Measurements from ENCODE around the gene WASF2. TPM values are rescaled to one million over a fixed set of nuclear protein-coding genes. Genes with fewer than 3 reads are reported as not detected.

WASF2 gene
- total and polyA plus RNA-seq, 2 of the 13 experiments (the other 11 are each of a cell fraction or from before 2014, with no cell fraction given): 10.4 to 27.7 TPM

DNA sequence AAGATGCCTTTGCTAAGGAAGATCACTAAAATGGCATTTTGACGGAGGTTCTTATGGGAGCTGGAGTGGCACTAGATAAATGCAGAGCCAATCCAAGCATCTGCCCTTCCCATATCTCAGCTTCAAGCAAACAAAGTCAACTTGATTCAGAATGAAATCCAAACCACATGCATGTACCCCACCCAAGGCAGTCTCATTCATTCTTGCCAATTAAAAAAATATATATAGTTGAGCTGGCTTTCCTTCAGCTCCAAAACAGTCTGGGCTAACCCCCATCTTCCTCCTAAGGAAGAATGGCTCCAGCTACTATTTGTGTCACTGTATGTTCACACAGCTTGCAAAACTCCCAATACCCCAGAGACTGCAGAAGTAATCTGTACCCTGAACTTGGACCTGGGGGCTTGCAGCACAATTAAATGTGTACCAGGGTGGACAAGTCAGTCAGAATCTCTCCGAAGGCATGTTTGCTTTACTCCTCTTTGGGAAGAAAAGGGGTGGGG is 62.1 kb downstream of the WASF2 start:
- Histone ChIP-seq H3K9me3 (ENCODE audit: low read length) (no peaks in the 10 kb centered on the region), H2AFZ (ENCODE audit: low read length) (no peak overlapping the region), H3K27ac (ENCODE audit: extremely low read length, insufficient read depth, low read length) (peak overlapping the region; percentile 71), H3K4me3 (replicated peaks in 1 of 3; ENCODE audit: insufficient read depth in 1 of 3, low read depth in 2 of 3, low read length in 3 of 3) (no peak overlapping the region), H3K9ac (ENCODE audit: insufficient read depth, low read depth, low read length) (no peak overlapping the region; the same call in 1 of the 2 replicates), H3K27me3 (ENCODE audit: control insufficient read depth in 1 of 2, insufficient read depth in 2 of 2, low read length in 2 of 2) (no peaks in the 10 kb centered on the region), H3K79me2 (ENCODE audit: insufficient read depth, low read length) (peaks cover 14% of the 10 kb centered on the region), H3K36me3 (replicated peaks in 1 of 2; ENCODE audit: control insufficient read depth in 1 of 2, insufficient read depth in 2 of 2, low read length in 2 of 2) (peaks cover 16 to 40% of the 10 kb centered on the region in 2 experiments), H4K20me1 (ENCODE audit: insufficient read depth, low read length) (peaks cover 4% of the 10 kb centered on the region), H3K4me1 (ENCODE audit: insufficient read depth, low read length) (peaks cover 38% of the 10 kb centered on the region), H3K4me2 (ENCODE audit: low read depth, low read length) (no peak overlapping the region)
- peak; percentile 90 for FAIRE-seq
- ChIA-PET CTCF (ENCODE audit: low intra/inter-chr PET ratio, low total read pairs) (no interaction called here), POLR2A (interaction anchor here (1.0 kb wide), 1 partner anchor 11 kb away, joined by 3 read pairs; no protein-coding TSS in a partner anchor)
- TSS peak; percentile 40 for BruUV-seq (replicated peaks)
- WGBS (ENCODE audit: low lambda C conversion rate): 49% methylated on average over 2 of the region's 2 CpGs
- in situ Hi-C loops (cut with HindIII; ENCODE audit: extremely low pct_ligation_motif_present, low pct_unique_long_range_greater_than_20kb): no loop called here
- peak; percentile 58 for DNase-seq (ENCODE audit: low spot score)
- TF ChIP-seq HNF4G (IDR thresholded peaks at IDR 0.05; ENCODE audit: borderline replicate concordance, low read depth, low read length) (peak; percentile 34; the same call in 1 of the 2 replicates), HNF4G (CRISPR knock-in tag; IDR thresholded peaks at IDR 0.05; ENCODE audit: borderline replicate concordance, low read depth) (no peak), ZNF766 (CRISPR knock-in tag; IDR thresholded peaks at IDR 0.05; ENCODE audit: borderline replicate concordance) (no peak), NONO (IDR thresholded peaks at IDR 0.05) (no peak), NONO (CRISPR knock-in tag; conservative IDR thresholded peaks at IDR 0.05) (0 out of 2 replicates have a peak, but pooled peaks have one; percentile 36), CREB1 (IDR thresholded peaks at IDR 0.05) (no peak), CREB1 (CRISPR knock-in tag; IDR thresholded peaks at IDR 0.05) (0 out of 2 replicates have a peak, but pooled peaks have one; percentile 16), ISX (CRISPR knock-in tag; conservative IDR thresholded peaks at IDR 0.05) (no peak), PHF21A (CRISPR knock-in tag; IDR thresholded peaks at IDR 0.05) (peak; percentile 34; the same call in 1 of the 2 replicates)
- TF ChIP-seq, protein P1, sequence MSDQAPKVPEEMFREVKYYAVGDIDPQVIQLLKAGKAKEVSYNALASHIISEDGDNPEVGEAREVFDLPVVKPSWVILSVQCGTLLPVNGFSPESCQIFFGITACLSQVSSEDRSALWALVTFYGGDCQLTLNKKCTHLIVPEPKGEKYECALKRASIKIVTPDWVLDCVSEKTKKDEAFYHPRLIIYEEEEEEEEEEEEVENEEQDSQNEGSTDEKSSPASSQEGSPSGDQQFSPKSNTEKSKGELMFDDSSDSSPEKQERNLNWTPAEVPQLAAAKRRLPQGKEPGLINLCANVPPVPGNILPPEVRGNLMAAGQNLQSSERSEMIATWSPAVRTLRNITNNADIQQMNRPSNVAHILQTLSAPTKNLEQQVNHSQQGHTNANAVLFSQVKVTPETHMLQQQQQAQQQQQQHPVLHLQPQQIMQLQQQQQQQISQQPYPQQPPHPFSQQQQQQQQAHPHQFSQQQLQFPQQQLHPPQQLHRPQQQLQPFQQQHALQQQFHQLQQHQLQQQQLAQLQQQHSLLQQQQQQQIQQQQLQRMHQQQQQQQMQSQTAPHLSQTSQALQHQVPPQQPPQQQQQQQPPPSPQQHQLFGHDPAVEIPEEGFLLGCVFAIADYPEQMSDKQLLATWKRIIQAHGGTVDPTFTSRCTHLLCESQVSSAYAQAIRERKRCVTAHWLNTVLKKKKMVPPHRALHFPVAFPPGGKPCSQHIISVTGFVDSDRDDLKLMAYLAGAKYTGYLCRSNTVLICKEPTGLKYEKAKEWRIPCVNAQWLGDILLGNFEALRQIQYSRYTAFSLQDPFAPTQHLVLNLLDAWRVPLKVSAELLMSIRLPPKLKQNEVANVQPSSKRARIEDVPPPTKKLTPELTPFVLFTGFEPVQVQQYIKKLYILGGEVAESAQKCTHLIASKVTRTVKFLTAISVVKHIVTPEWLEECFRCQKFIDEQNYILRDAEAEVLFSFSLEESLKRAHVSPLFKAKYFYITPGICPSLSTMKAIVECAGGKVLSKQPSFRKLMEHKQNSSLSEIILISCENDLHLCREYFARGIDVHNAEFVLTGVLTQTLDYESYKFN (CRISPR knock-in tag; conservative IDR thresholded peaks at IDR 0.05): peak; percentile 30; the same call in 1 of the 2 replicates
- peak; percentile 61 for ATAC-seq
- intact Hi-C loops (cut with micrococcal nuclease; ENCODE audit: unreplicated experiment): no loop called here
